ENCODE data around the gene SPTLC3.

The SPTLC3 gene

GRCh38 chr20:13046409-13046808 lies 37.6 kb downstream of the SPTLC3 start:
- Histone ChIP-seq H3K27ac (ENCODE audit: insufficient read depth, low read length, poor library complexity, severe bottlenecking) (no peak overlapping the region), H3K4me1 (ENCODE audit: control insufficient read depth, insufficient read depth, low read length, poor library complexity, severe bottlenecking) (no peaks in the 10 kb centered on the region), H3K9me3 (ENCODE audit: control insufficient read depth, low read length) (no peaks in the 10 kb centered on the region), H3K27me3 (replicated peaks; ENCODE audit: control insufficient read depth, insufficient read depth, low read length, poor library complexity, severe bottlenecking) (no peaks in the 10 kb centered on the region), H3K4me3 (ENCODE audit: insufficient read depth, low read depth, low read length, poor library complexity, severe bottlenecking) (no peak overlapping the region), H3K36me3 (ENCODE audit: control insufficient read depth, insufficient read depth, low read length) (no peaks in the 10 kb centered on the region)
- DNase-seq, result no peak

GRCh38 chr20:13054011-13054410 lies 45.2 kb downstream of the SPTLC3 start:
- no peak for DNase-seq
- Histone ChIP-seq H3K27ac (ENCODE audit: insufficient read depth, low read length, poor library complexity, severe bottlenecking) (no peak overlapping the region), H3K27me3 (replicated peaks; ENCODE audit: control insufficient read depth, insufficient read depth, low read length, poor library complexity, severe bottlenecking) (no peaks in the 10 kb centered on the region), H3K4me1 (ENCODE audit: control insufficient read depth, insufficient read depth, low read length, poor library complexity, severe bottlenecking) (no peaks in the 10 kb centered on the region), H3K9me3 (ENCODE audit: control insufficient read depth, low read length) (no peaks in the 10 kb centered on the region), H3K36me3 (ENCODE audit: control insufficient read depth, insufficient read depth, low read length) (no peaks in the 10 kb centered on the region), H3K4me3 (ENCODE audit: insufficient read depth, low read depth, low read length, poor library complexity, severe bottlenecking) (no peak overlapping the region)

GRCh38 chr20:13058666-13059389 lies 50.1 kb downstream of the SPTLC3 start:
- Histone ChIP-seq H3K27ac (ENCODE audit: insufficient read depth, low read length, poor library complexity, severe bottlenecking) (no peak overlapping the region), H3K27me3 (replicated peaks; ENCODE audit: control insufficient read depth, insufficient read depth, low read length, poor library complexity, severe bottlenecking) (no peaks in the 10 kb centered on the region), H3K4me1 (ENCODE audit: control insufficient read depth, insufficient read depth, low read length, poor library complexity, severe bottlenecking) (no peaks in the 10 kb centered on the region), H3K9me3 (ENCODE audit: control insufficient read depth, low read length) (no peaks in the 10 kb centered on the region), H3K36me3 (ENCODE audit: control insufficient read depth, insufficient read depth, low read length) (no peaks in the 10 kb centered on the region), H3K4me3 (ENCODE audit: insufficient read depth, low read depth, low read length, poor library complexity, severe bottlenecking) (no peak overlapping the region)
- DNase-seq, result no peak

- DNase-seq, result no peak
- H3K9me3 ChIP-seq (ENCODE audit: control insufficient read depth, low read length), result no peaks in the 10 kb centered on the region
- no peak overlapping the region for H3K4me3 ChIP-seq (ENCODE audit: insufficient read depth, low read depth, low read length, poor library complexity, severe bottlenecking)
- no peak overlapping the region for H3K27ac ChIP-seq (ENCODE audit: insufficient read depth, low read length, poor library complexity, severe bottlenecking)
- no peaks in the 10 kb centered on the region for H3K36me3 ChIP-seq (ENCODE audit: control insufficient read depth, insufficient read depth, low read length)
- H3K4me1 ChIP-seq (ENCODE audit: control insufficient read depth, insufficient read depth, low read length, poor library complexity, severe bottlenecking), result no peaks in the 10 kb centered on the region
- H3K27me3 ChIP-seq (replicated peaks; ENCODE audit: control insufficient read depth, insufficient read depth, low read length, poor library complexity, severe bottlenecking), result no peaks in the 10 kb centered on the region
Measured at GRCh38 chr20:13059398-13060136, 50.8 kb downstream of the SPTLC3 start.

GRCh38 chr20:13060327-13060726 lies 51.6 kb downstream of the SPTLC3 start:
- Histone ChIP-seq H3K9me3 (ENCODE audit: control insufficient read depth, low read length) (no peaks in the 10 kb centered on the region), H3K27me3 (replicated peaks; ENCODE audit: control insufficient read depth, insufficient read depth, low read length, poor library complexity, severe bottlenecking) (no peaks in the 10 kb centered on the region), H3K4me3 (ENCODE audit: insufficient read depth, low read depth, low read length, poor library complexity, severe bottlenecking) (no peak overlapping the region), H3K36me3 (ENCODE audit: control insufficient read depth, insufficient read depth, low read length) (no peaks in the 10 kb centered on the region), H3K27ac (ENCODE audit: insufficient read depth, low read length, poor library complexity, severe bottlenecking) (no peak overlapping the region), H3K4me1 (ENCODE audit: control insufficient read depth, insufficient read depth, low read length, poor library complexity, severe bottlenecking) (no peaks in the 10 kb centered on the region)
- no peak for DNase-seq

GRCh38 chr20:13061381-13061780 lies 52.6 kb downstream of the SPTLC3 start:
- Histone ChIP-seq H3K4me1 (ENCODE audit: control insufficient read depth, insufficient read depth, low read length, poor library complexity, severe bottlenecking) (no peaks in the 10 kb centered on the region), H3K4me3 (ENCODE audit: insufficient read depth, low read depth, low read length, poor library complexity, severe bottlenecking) (no peak overlapping the region), H3K9me3 (ENCODE audit: control insufficient read depth, low read length) (no peaks in the 10 kb centered on the region), H3K27me3 (replicated peaks; ENCODE audit: control insufficient read depth, insufficient read depth, low read length, poor library complexity, severe bottlenecking) (no peaks in the 10 kb centered on the region), H3K27ac (ENCODE audit: insufficient read depth, low read length, poor library complexity, severe bottlenecking) (no peak overlapping the region), H3K36me3 (ENCODE audit: control insufficient read depth, insufficient read depth, low read length) (no peaks in the 10 kb centered on the region)
- no peak for DNase-seq

GRCh38 chr20:13062789-13063188 lies 54.0 kb downstream of the SPTLC3 start:
- H3K27me3 ChIP-seq (replicated peaks; ENCODE audit: control insufficient read depth, insufficient read depth, low read length, poor library complexity, severe bottlenecking), result no peaks in the 10 kb centered on the region
- no peaks in the 10 kb centered on the region for H3K9me3 ChIP-seq (ENCODE audit: control insufficient read depth, low read length)
- DNase-seq, result no peak
- H3K4me1 ChIP-seq (ENCODE audit: control insufficient read depth, insufficient read depth, low read length, poor library complexity, severe bottlenecking), result no peaks in the 10 kb centered on the region
- no peak overlapping the region for H3K27ac ChIP-seq (ENCODE audit: insufficient read depth, low read length, poor library complexity, severe bottlenecking)
- no peak overlapping the region for H3K4me3 ChIP-seq (ENCODE audit: insufficient read depth, low read depth, low read length, poor library complexity, severe bottlenecking)
- no peaks in the 10 kb centered on the region for H3K36me3 ChIP-seq (ENCODE audit: control insufficient read depth, insufficient read depth, low read length)

GRCh38 chr20:13068336-13068735 lies 59.6 kb downstream of the SPTLC3 start:
- Histone ChIP-seq H3K4me3 (ENCODE audit: insufficient read depth, low read depth, low read length, poor library complexity, severe bottlenecking) (no peak overlapping the region), H3K4me1 (ENCODE audit: control insufficient read depth, insufficient read depth, low read length, poor library complexity, severe bottlenecking) (no peaks in the 10 kb centered on the region), H3K9me3 (ENCODE audit: control insufficient read depth, low read length) (no peaks in the 10 kb centered on the region), H3K27me3 (replicated peaks; ENCODE audit: control insufficient read depth, insufficient read depth, low read length, poor library complexity, severe bottlenecking) (no peaks in the 10 kb centered on the region), H3K36me3 (ENCODE audit: control insufficient read depth, insufficient read depth, low read length) (no peaks in the 10 kb centered on the region), H3K27ac (ENCODE audit: insufficient read depth, low read length, poor library complexity, severe bottlenecking) (no peak overlapping the region)
- no peak for DNase-seq

- no peak overlapping the region for H3K27ac ChIP-seq (ENCODE audit: insufficient read depth, low read length, poor library complexity, severe bottlenecking)
- H3K4me1 ChIP-seq (ENCODE audit: control insufficient read depth, insufficient read depth, low read length, poor library complexity, severe bottlenecking), result no peaks in the 10 kb centered on the region
- H3K4me3 ChIP-seq (ENCODE audit: insufficient read depth, low read depth, low read length, poor library complexity, severe bottlenecking), result no peak overlapping the region
- H3K9me3 ChIP-seq (ENCODE audit: control insufficient read depth, low read length), result no peaks in the 10 kb centered on the region
- no peaks in the 10 kb centered on the region for H3K36me3 ChIP-seq (ENCODE audit: control insufficient read depth, insufficient read depth, low read length)
- no peaks in the 10 kb centered on the region for H3K27me3 ChIP-seq (replicated peaks; ENCODE audit: control insufficient read depth, insufficient read depth, low read length, poor library complexity, severe bottlenecking)
- DNase-seq, result no peak
Measured at GRCh38 chr20:13081877-13082276, 73.1 kb downstream of the SPTLC3 start.

GRCh38 chr20:13082378-13082777 lies 73.6 kb downstream of the SPTLC3 start:
- DNase-seq, result no peak
- H3K27me3 ChIP-seq (replicated peaks; ENCODE audit: control insufficient read depth, insufficient read depth, low read length, poor library complexity, severe bottlenecking), result no peaks in the 10 kb centered on the region
- no peaks in the 10 kb centered on the region for H3K9me3 ChIP-seq (ENCODE audit: control insufficient read depth, low read length)
- H3K36me3 ChIP-seq (ENCODE audit: control insufficient read depth, insufficient read depth, low read length), result no peaks in the 10 kb centered on the region
- H3K4me1 ChIP-seq (ENCODE audit: control insufficient read depth, insufficient read depth, low read length, poor library complexity, severe bottlenecking), result no peaks in the 10 kb centered on the region
- no peak overlapping the region for H3K27ac ChIP-seq (ENCODE audit: insufficient read depth, low read length, poor library complexity, severe bottlenecking)
- H3K4me3 ChIP-seq (ENCODE audit: insufficient read depth, low read depth, low read length, poor library complexity, severe bottlenecking), result no peak overlapping the region

Measured in effector memory CD4-positive, alpha-beta T cell (primary cell).